GM23248 (cell line): Measurements from ENCODE around the gene TARBP1.

ENCODE experiments used
- EZH2 ChIP-seq: fragments of 200-600 bp; sonication (generic); IDR thresholded peaks from 2 replicates; pipeline ENCODE4 v1.6.1; 2018; ENCODE audit warnings: antibody characterized with exemption, mild to moderate bottlenecking; ENCODE audit not compliant: insufficient read depth, poor library complexity, severe bottlenecking
- EZH2phosphoT487 ChIP-seq: fragments of 200-600 bp; sonication (generic); IDR thresholded peaks from 2 replicates; pipeline ENCODE4 v1.6.1; 2018; ENCODE audit warnings: antibody characterized with exemption, moderate library complexity, mild to moderate bottlenecking, low read depth; ENCODE audit not compliant: insufficient read depth

- no peak for TF ChIP-seq EZH2
- no peak for TF ChIP-seq EZH2phosphoT487
Measured at GRCh38 chr1:234463749-234464148, 15.2 kb downstream of the TARBP1 start.
